OCI-LY1 (cell line): Measurements from ENCODE around the gene SMAP2.

ENCODE experiments used
- H2AFZ ChIP-seq: fragments of 200-600 bp; sonication (generic), shearing (Covaris generic); 2 replicates; pipeline ENCODE4 v1.6.0; 2014; ENCODE audit warnings: antibody characterized with exemption, mild to moderate bottlenecking, low read length
- H3F3A ChIP-seq: fragments of 200-600 bp; sonication (generic), shearing (Covaris generic); 2 replicates; pipeline ENCODE4 v1.6.0; 2014; ENCODE audit warnings: mild to moderate bottlenecking, antibody characterized with exemption, low read length, moderate library complexity; ENCODE audit not compliant: insufficient read depth
- H3K27ac ChIP-seq: fragments of 200-600 bp; sonication (generic); 2 replicates; pipeline ENCODE4 v1.5.1; 2014; ENCODE audit warnings: low read length, mixed run types, mild to moderate bottlenecking, low read depth; ENCODE audit not compliant: poor library complexity, severe bottlenecking
- H3K27me3 ChIP-seq: fragments of 200-600 bp; sonication (generic); 2 replicates; pipeline ENCODE4 v1.6.0; 2014; ENCODE audit warnings: antibody characterized with exemption, mild to moderate bottlenecking, low read length, moderate library complexity; ENCODE audit not compliant: insufficient read depth
- H3K36me3 ChIP-seq: fragments of 200-600 bp; sonication (generic); 2 replicates; pipeline ENCODE4 v1.6.1; 2014; ENCODE audit warnings: mild to moderate bottlenecking, antibody characterized with exemption, low read length, moderate library complexity, mixed read lengths; ENCODE audit not compliant: insufficient read depth
- H3K4me1 ChIP-seq: fragments of 200-600 bp; sonication (generic); 2 replicates; pipeline ENCODE4 v1.5.1; 2014; ENCODE audit warnings: mild to moderate bottlenecking, low read length, moderate library complexity; ENCODE audit not compliant: insufficient read depth, severe bottlenecking
- H3K4me2 ChIP-seq: fragments of 200-600 bp; sonication (generic), shearing (Covaris generic); 2 replicates; pipeline ENCODE4 v1.6.1; 2014; ENCODE audit warnings: low read length
- H3K4me3 ChIP-seq: fragments of 200-600 bp; sonication (generic); 2 replicates; pipeline ENCODE4 v1.5.1; 2014; ENCODE audit warnings: low read length, low read depth, mild to moderate bottlenecking, mixed read lengths; ENCODE audit not compliant: poor library complexity, severe bottlenecking
- H3K79me2 ChIP-seq: fragments of 200-600 bp; shearing (Covaris generic); 2 replicates; pipeline ENCODE4 v1.6.1; 2016; ENCODE audit warnings: mixed run types, low read length, mixed read lengths; ENCODE audit not compliant: insufficient read depth
- H3K9ac ChIP-seq: fragments of 200-600 bp; sonication (generic), shearing (Covaris generic); 2 replicates; pipeline ENCODE4 v1.6.1; 2014; ENCODE audit warnings: mild to moderate bottlenecking, low read length, mixed read lengths
- H3K9me2 ChIP-seq: fragments of 200-600 bp; sonication (generic), shearing (Covaris generic); 2 replicates; pipeline ENCODE4 v1.6.1; 2014; ENCODE audit warnings: low read depth, mild to moderate bottlenecking, low read length, mixed read lengths
- H3K9me3 ChIP-seq: fragments of 200-600 bp; shearing (Covaris generic); 2 replicates; pipeline ENCODE4 v1.6.1; 2014; ENCODE audit warnings: low read length, mixed read lengths
- H4K20me1 ChIP-seq: fragments of 200-600 bp; sonication (generic), shearing (Covaris generic); 2 replicates; pipeline ENCODE4 v1.6.0; 2016; ENCODE audit warnings: mild to moderate bottlenecking, low read length; ENCODE audit not compliant: insufficient read depth
- EZH2 ChIP-seq: fragments of 200-600 bp; sonication (generic), shearing (Covaris generic); IDR thresholded peaks from 2 replicates; pipeline ENCODE4 v1.8.0; 2017; ENCODE audit warnings: borderline replicate concordance, mixed run types, mild to moderate bottlenecking, antibody characterized with exemption, low read length, moderate library complexity, mixed read lengths
- TF ChIP-seq, protein P1 (sequence below): fragments of 200-600 bp; sonication (generic), shearing (Covaris generic); IDR thresholded peaks from 2 replicates; pipeline ENCODE4 v1.5.1; 2017; ENCODE audit warnings: mild to moderate bottlenecking, antibody characterized with exemption, low read length, moderate library complexity, mixed read lengths

SMAP2 gene

DNA sequence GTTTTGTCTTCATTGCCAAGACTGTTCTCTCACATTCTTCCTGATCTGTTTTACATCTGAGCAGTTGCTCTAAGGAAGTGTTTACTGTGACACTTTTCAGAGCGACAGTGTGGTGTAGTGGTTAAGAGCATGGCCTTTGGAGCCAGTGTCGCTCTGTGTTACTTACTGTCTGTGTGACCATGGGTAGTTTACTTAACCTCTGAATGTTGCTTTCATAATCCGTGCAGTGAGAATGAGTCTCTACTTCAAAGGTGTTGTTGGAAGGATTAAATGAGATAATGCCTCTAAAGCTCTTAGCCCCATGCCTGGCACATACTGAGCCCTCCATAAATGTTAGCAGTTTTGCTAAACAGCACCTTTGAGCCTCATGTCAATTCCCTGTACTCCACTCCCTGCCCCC lies 40.8 kb downstream of the SMAP2 start:
- Histone ChIP-seq H3K27me3 (no peaks in the 10 kb centered on the region), H3K4me3 (no peak overlapping the region), H3K79me2 (no peaks in the 10 kb centered on the region), H3F3A (no peaks in the 10 kb centered on the region), H3K4me1 (no peaks in the 10 kb centered on the region), H3K27ac (no peak overlapping the region), H3K9me3 (no peaks in the 10 kb centered on the region), H3K4me2 (no peak overlapping the region), H3K36me3 (peaks cover 78% of the 10 kb centered on the region), H3K9ac (no peak overlapping the region), H4K20me1 (no peaks in the 10 kb centered on the region), H3K9me2 (no peaks in the 10 kb centered on the region), H2AFZ (no peak overlapping the region)
- TF ChIP-seq, protein P1, sequence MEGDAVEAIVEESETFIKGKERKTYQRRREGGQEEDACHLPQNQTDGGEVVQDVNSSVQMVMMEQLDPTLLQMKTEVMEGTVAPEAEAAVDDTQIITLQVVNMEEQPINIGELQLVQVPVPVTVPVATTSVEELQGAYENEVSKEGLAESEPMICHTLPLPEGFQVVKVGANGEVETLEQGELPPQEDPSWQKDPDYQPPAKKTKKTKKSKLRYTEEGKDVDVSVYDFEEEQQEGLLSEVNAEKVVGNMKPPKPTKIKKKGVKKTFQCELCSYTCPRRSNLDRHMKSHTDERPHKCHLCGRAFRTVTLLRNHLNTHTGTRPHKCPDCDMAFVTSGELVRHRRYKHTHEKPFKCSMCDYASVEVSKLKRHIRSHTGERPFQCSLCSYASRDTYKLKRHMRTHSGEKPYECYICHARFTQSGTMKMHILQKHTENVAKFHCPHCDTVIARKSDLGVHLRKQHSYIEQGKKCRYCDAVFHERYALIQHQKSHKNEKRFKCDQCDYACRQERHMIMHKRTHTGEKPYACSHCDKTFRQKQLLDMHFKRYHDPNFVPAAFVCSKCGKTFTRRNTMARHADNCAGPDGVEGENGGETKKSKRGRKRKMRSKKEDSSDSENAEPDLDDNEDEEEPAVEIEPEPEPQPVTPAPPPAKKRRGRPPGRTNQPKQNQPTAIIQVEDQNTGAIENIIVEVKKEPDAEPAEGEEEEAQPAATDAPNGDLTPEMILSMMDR, result no peak
- TF ChIP-seq EZH2, result no peak

DNA sequence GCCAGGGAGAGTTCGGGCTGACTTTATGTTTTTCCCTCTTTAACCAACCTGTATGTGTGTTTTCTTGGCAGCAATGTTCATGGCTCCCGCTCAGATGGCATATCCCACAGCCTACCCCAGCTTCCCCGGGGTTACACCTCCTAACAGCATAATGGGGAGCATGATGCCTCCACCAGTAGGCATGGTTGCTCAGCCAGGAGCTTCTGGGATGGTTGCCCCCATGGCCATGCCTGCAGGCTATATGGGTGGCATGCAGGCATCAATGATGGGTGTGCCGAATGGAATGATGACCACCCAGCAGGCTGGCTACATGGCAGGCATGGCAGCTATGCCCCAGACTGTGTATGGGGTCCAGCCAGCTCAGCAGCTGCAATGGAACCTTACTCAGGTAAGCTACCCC lies 43.2 kb downstream of the SMAP2 start:
- Histone ChIP-seq H4K20me1 (no peaks in the 10 kb centered on the region), H2AFZ (no peak overlapping the region), H3K36me3 (peaks cover 69% of the 10 kb centered on the region)

DNA sequence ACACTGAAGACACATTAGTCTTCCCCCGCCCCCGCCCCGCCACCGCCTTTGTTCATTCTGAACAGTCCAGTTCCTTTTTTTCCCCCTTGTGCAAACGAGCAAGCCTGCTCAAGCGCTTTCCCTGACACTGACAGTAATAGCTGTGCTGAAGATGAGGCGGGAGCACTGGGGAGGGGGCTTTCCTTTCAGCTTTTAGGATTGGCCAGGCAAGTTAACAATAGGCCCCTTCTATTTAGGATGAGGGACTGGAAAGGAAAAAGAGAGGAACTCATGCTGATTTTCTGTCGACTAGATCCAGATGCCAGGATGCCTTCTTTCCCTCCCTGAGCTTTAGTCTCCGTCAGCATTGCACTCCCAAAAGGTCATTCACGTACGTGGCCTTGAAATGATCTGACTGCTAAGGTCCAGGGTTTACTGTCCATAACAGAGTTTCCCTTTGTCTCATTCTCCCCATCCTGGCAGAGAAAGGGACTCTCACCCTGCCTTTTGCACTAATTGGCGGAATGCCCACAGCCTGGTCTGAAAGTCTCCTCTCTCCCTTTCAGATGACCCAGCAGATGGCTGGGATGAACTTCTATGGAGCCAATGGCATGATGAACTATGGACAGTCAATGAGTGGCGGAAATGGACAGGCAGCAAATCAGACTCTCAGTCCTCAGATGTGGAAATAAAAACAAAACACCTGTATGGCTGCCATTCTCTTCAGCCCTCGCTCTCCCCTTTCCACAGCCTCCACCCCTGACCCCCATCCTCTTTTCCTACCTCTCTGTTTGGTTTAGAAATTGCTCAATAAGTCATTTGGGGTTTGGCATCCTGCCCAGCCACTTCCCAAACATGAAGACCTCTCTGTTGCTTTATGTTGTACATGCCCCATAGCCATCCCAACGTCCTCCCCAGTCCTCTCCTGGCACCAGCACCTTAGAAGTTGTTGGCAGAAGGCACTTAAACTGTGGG lies 48.2 kb downstream of the SMAP2 start:
- Histone ChIP-seq H2AFZ (no peak overlapping the region), H3K9me3 (no peaks in the 10 kb centered on the region), H3K36me3 (peaks cover 41% of the 10 kb centered on the region), H3K4me1 (no peaks in the 10 kb centered on the region), H3K4me3 (no peak overlapping the region), H3K4me2 (no peak overlapping the region), H3K27ac (no peak overlapping the region), H3K79me2 (no peaks in the 10 kb centered on the region), H3F3A (no peaks in the 10 kb centered on the region), H3K27me3 (no peaks in the 10 kb centered on the region), H3K9ac (no peak overlapping the region), H3K9me2 (no peaks in the 10 kb centered on the region), H4K20me1 (no peaks in the 10 kb centered on the region)
- no peak for TF ChIP-seq EZH2
- TF ChIP-seq, protein P1, result no peak

More for the DNA sequence above, 43.2 kb downstream of the SMAP2 start:
- no peaks in the 10 kb centered on the region for H3K79me2 ChIP-seq
- no peak overlapping the region for H3K4me3 ChIP-seq
- TF ChIP-seq EZH2, result no peak
- TF ChIP-seq, protein P1, result no peak
- H3F3A ChIP-seq, result no peaks in the 10 kb centered on the region
- no peak overlapping the region for H3K27ac ChIP-seq
- H3K4me2 ChIP-seq, result no peak overlapping the region
- no peaks in the 10 kb centered on the region for H3K9me3 ChIP-seq
- H3K4me1 ChIP-seq, result no peaks in the 10 kb centered on the region
- H3K9ac ChIP-seq, result no peak overlapping the region
- H3K9me2 ChIP-seq, result no peaks in the 10 kb centered on the region
- no peaks in the 10 kb centered on the region for H3K27me3 ChIP-seq
